NB4 (cell line): ENCODE measurements around the gene INSM1.

Experiments
- DNase-seq: peaks from one replicate; pipeline ENCODE4 v3.0.0; 2010; ENCODE audit warnings: low read depth
- H3K4me3 ChIP-seq: one replicate; pipeline ENCODE4 v1.5.1; 2011; ENCODE audit warnings: mild to moderate bottlenecking, low read depth, low read length, moderate library complexity
- MYC ChIP-seq: IDR thresholded peaks from 2 replicates; pipeline ENCODE4 v1.6.1; 2011; ENCODE audit warnings: low read depth, low read length
- POLR2A ChIP-seq: IDR thresholded peaks from 2 replicates; pipeline ENCODE4 v1.6.1; 2011; ENCODE audit warnings: mild to moderate bottlenecking; ENCODE audit not compliant: insufficient read length; ENCODE audit errors: extremely low read depth
- TF ChIP-seq, protein P1 (sequence below): IDR thresholded peaks from 2 replicates; pipeline ENCODE4 v1.6.1; 2011; ENCODE audit warnings: low read depth, low read length
- TF ChIP-seq, protein P2 (sequence below): IDR thresholded peaks from one replicate; pipeline ENCODE4 v1.5.1; 2012; ENCODE audit warnings: low read depth, low read length

The INSM1 gene

DNA sequence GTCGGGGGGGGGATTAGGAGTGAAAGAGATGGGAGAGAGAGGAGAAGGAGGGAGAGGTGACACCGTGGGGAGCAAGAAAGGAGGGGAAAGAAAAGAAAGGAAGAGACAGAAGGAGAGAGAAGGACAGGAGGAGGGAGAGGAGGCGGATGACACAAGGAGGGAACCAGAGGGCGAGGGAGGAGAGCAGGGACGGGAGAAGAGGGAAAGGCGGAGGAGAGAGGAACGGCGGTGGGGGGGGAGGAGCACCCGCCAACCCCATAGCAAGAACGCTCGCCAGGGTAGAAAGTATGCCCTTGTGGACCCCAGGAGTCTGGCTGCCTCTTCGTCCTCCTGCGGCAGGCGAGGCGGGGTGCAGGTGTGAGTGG, 4.5 kb upstream of the INSM1 start:
- H3K4me3 ChIP-seq: no peak overlapping the region
- no peak for DNase-seq
- TF ChIP-seq MYC (no peak), POLR2A (no peak)
- TF ChIP-seq, protein P1, sequence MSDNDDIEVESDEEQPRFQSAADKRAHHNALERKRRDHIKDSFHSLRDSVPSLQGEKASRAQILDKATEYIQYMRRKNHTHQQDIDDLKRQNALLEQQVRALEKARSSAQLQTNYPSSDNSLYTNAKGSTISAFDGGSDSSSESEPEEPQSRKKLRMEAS: no peak
- TF ChIP-seq, protein P2, sequence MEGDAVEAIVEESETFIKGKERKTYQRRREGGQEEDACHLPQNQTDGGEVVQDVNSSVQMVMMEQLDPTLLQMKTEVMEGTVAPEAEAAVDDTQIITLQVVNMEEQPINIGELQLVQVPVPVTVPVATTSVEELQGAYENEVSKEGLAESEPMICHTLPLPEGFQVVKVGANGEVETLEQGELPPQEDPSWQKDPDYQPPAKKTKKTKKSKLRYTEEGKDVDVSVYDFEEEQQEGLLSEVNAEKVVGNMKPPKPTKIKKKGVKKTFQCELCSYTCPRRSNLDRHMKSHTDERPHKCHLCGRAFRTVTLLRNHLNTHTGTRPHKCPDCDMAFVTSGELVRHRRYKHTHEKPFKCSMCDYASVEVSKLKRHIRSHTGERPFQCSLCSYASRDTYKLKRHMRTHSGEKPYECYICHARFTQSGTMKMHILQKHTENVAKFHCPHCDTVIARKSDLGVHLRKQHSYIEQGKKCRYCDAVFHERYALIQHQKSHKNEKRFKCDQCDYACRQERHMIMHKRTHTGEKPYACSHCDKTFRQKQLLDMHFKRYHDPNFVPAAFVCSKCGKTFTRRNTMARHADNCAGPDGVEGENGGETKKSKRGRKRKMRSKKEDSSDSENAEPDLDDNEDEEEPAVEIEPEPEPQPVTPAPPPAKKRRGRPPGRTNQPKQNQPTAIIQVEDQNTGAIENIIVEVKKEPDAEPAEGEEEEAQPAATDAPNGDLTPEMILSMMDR: no peak

DNA sequence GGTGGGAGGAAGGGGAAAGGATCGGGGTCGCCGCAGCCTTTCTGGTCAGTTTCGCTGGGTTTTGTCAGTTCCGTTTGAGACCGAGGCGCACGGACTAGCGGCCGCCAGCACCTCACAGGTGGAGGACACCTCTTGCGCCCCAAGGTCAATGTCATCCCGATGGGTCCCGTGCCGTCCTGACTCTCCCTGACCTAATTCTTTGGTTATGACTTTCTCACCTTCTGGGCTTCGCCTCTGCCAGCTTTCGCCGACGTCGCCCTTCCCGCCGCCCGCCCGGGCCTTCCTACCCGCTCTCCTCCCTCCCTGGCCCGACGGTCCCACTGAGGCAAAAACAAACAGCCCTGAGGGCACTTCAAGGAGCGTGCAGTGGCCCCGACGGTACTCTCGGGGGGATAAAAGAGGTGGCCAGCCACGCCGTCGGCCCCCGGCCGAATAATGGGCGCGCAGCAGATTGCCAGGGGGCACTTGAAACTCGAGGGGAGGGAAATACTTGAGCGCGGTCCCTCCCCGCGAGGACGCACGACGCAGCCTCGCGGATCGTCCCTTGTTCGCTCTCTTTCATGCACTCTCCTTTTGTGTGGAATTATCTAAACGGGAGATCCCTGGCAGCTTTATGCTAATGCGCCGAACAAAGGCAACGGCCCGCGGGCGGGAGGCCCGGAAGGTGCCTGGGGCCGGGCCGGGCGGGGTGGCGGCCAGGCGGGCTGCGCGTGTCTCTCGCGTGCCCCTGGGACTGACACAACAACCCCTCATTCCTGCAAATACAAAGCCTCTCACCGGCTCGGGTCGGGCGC, 3.9 kb upstream of the INSM1 start:
- H3K4me3 ChIP-seq: no peak overlapping the region
- TF ChIP-seq, protein P1: no peak
- TF ChIP-seq, protein P2: no peak
- no peak for DNase-seq

DNA sequence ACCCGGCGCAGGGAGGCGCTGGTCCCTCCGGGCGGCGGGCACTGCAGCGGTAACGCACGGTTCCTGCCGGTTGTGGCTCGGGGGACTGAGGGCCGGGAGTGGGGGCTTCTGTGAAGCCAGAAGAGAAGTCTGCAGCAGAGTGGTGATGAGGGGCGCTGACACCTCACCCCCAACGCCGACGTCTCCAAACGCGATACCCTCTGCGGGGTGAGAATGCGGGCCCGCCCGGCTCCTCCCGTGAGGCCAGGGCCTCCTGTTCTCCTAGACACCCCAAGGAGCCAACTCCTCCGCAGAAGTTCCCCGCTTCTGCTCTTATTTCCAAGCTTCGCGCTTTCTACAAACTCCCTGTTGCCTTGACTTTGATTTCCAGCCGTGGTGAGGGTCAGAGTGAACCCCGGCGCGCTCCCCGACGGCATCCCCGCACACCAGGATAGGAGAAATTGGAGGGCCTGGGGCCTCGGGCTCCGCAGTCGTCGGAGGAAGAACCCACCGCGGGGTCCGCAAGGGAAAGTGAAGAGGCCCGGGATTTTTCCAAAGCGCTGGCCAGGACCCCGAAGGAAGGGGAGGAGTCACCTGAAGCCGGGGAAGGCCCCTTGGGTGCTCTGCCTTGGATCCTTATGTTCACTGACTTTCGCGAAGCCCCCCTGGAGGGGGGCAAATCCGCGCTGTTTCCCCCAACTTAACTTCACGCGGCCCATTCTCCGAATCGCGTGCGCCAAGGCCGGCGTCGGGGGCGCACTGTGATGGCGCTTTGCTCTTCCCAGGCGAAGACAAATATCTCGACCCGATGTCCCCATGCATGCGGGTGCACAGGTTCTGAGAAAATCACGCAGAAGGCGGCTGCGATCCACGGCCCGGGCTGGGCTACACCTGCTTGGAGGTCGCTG, 3.1 kb upstream of the INSM1 start:
- TF ChIP-seq POLR2A (no peak), MYC (no peak)
- TF ChIP-seq, protein P2: no peak
- TF ChIP-seq, protein P1: no peak
- no peak overlapping the region for H3K4me3 ChIP-seq
- DNase-seq: no peak

DNA sequence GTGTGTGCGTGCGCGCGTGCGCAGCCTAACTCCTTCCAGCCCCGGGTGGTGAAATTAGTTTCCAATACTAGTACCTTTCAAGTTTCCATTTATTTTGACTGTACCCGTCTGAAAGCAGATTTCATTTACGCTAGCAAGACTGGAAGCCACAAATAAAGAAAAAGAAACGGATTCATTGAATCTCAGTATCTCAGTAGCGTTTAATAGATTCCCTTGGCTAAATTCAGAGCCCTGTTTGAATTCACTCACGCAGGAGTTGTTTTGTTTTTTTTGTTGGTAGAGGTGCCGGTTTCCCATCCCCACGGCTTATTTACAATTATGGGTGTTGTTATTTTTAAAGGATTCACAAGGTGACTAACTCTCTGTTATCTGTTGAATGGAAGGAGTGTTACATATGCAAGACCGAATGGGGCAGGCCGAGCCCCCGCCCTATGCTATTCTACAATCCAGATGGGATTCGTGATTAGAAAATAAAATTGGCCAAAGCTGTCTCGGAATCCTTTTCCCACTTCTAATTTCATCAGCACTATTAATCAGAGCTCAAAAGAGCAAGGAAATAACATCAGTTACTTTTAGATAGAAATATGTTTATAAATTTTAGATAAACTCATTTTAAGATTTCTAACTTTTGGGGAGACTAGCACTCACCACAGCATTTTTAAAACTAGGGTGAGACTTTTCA, 2.3 kb upstream of the INSM1 start:
- TF ChIP-seq, protein P1: no peak
- TF ChIP-seq POLR2A: no peak
- TF ChIP-seq MYC: no peak
- TF ChIP-seq, protein P2: no peak
- no peak for DNase-seq
- no peak overlapping the region for H3K4me3 ChIP-seq

DNA sequence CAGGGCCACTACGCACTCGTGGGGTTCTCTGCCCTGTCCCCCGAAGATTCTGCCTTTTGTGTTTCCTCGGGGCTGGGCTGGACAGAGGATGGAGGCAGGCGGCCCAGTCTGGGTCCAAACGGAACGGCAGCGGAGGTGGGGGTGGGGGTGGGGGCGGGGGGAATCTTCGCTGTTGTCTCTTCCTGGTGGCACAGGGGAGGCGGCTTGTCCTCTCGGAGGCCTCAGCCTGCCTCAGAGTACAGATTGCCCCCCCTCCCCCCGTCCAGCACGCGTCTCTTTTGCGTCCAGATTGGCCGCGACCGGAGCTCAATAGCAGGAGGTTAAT, 1.4 kb upstream of the INSM1 start:
- no peak for TF ChIP-seq MYC
- no peak for TF ChIP-seq POLR2A
- TF ChIP-seq, protein P1: no peak
- TF ChIP-seq, protein P2: no peak
- no peak overlapping the region for H3K4me3 ChIP-seq
- no peak for DNase-seq
